NCI-H526 (cell line): ENCODE data around the gene TP53RK.
"Not testable (repeated sequence)": the region's sequence is repeated elsewhere in the genome, so short reads cannot be mapped to it uniquely, and the experiment has no call there.

Source experiments
- DNase-seq, 2 experiments: peaks; one replicate each; lab custom pipeline; 2025; lab: John Stamatoyannopoulos, UW

Gene TP53RK

DNA sequence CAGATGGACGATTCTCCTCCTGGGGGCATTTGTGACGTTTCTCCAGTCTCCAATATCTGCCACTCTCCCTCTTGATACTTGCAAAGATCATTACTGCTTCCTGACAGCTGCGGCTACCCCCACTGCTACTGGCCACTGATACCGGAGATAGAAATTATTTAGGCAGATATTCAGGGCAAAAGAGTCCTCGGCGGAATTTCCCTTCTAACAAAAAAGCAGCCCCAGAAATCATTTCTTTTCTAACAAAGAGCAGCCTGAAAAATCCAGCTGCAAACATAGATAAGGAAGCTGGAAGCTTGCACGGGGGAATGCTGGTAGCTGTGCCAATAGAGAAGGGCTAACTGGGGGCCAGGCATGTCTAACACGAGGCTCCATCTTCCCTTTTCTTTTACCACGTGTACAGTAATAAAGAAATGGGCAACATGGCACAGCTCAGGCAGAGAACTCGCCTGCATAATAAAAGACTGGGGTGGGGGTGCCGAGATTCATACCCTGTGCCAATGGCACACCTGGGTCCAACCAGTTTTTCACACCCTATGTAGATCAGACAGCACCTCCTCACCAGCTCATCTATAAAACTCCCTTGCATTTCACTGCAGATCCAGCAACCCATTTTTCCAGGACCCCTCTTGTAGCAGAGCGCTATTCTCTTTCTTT lies 6.1 kb downstream of the TP53RK start:
- no peak for DNase-seq

DNA sequence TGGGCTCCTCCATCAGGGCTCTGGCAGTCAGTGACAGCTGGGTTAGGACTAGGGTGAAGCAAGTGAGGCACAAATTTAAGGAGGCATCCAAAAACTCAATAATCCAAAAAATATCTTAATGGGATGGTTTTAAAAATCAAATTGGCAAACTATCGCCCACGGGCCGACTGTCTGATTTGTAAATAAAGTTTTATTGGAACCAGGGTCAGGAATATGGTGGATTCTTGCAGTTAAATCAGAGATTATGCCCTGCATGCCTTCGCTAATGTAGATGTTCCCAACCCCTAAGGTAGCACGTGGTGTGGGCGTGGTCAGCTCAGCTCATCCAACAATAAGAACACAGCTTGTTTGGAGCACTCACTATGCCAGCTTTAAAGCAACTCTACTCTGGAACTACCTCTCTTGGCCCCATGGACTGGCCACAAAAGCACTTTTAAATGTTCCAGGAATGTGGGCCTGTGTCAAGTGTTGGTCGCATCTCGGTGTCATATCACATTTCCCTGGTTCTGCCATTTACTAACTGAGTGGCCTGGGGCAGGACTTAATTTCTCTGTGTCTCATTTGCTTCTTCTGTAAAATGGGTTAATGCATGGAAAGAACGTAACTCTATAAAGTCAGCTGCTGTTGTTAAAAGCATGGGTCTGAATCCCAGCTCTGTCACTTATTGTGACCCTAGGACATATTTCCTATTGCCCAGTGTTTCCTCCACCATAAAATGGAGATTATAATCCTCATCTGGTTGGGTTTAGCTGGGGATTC lies 7.0 kb downstream of the TP53RK start:
- peak in 1 of 2 experiments; percentile 45 for DNase-seq

DNA sequence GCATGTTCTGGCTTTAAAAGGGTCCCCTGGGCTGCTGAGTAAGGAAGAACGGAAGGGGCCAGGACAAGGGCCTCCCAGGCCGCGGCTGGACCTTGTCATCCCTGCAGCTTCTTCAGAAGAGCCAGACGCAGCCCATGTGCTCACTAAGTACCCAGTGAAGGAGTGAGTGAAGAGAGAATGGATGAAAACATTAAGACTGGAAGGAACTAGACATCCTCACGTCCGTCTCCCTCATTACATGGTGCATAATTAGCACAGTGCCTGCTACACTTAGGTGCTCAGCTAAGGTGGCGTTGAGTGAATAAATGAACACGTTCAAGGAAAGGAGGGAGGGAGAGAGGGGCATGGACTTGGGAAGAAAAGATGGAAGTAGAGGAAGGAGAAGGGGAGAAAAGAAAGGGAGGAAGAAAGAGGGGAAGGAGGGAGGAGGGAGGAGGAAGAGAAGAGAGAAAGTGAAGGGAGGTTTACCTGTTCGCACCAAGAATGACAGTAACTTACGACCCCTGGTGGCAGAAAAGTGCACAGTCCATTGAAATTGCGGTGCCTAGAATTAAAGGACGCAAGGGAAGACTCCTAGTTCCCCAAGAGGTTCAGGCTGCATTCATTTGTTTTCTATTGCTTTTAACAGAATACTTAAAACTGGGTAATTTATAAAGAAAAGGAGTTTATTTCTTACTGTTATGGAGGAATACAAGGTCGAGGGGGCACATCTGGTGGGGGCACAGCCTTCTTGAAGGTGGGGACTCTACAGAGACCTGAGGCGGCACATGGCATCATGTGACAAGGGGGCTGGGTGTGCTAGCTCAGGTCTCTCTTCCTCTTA lies 8.0 kb downstream of the TP53RK start:
- DNase-seq: peak; percentile 51 to 89

DNA sequence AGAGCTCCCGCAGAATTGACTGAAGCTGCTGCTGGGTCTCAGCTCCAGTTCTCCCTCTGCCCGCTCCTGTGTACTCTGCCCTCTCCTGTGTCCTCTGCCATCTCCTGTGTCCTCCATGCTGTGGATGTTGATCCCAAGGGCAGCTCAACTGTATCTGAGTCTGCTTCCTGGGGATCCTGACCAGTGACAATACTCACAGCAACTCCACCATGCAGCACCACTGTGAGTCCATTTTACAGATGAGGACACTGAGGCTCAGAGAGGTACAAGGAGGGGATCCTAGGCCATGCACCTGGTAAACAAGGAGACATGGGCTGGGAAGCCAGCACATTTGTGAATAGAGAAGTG lies 8.6 kb downstream of the TP53RK start:
- DNase-seq: no peak

DNA sequence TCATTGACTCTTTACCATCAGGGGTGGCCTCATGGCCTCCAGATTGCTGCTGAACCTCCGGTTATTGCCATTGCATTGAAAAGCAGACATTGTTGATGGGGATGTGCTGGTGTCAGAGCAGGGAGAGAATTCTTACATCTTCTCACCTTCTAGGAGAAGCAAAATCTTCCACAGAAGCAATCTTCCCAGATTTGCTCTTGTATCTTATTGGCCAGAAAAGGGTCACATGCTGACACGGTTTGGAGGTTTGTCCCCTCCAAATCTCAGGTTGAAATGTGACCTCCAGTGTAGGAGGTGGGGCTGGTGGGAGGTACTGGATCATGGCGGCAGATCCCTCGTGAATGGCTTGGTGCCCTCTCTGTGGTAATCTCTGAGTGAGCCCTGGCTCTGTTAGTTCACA lies 10.7 kb downstream of the TP53RK start:
- DNase-seq: no peak

DNA sequence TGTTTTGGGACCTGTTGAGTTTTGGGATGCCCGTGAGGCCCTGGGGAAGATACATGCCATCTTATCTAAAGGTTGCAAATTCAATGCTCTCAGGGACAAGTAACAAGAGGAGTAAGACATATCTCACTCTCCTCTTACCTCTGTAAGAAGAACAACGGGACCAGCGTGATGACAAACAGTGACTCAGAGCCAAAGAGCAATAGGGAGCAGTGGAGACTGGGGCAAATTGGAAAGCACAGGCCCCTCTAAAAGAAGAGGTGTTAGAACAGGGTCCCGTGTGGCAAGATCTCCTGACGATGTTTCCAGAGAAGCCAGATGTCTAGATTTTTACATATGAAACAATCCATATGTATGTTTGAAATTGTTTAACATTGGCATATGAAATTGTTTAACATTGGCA lies 11.6 kb downstream of the TP53RK start:
- no peak for DNase-seq

DNA sequence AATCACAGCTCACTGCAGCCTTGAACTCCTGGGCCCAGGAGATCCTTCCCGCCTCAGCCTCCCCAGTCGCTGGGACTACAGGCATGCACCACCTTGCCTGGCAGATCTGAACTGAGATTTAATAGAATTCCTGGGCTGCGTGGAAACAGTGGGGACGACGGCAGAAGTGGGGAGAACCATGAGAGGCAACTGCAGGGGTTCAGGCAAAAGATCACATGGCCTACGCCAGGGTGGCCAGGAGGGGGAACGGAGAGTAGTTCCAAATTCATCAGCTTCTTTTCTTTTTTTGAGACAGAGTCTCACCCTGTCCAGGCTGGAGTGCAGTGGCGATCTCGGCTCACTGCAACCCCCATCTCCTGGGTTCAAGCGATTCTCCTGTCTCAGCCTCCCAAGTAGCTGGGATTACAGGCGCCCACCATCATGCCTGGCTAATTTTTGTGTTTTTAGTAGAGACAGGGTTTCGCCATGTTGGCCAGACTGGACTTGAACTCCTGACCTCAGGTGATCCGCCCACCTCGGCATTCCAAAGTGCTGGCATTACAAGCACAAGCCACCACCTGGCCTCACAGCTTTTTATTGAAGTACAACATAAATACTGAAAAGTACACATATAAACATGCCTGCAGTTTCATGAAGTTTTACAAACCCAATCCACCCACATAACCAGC lies 12.5 kb downstream of the TP53RK start:
- not testable (repeated sequence) for DNase-seq

DNA sequence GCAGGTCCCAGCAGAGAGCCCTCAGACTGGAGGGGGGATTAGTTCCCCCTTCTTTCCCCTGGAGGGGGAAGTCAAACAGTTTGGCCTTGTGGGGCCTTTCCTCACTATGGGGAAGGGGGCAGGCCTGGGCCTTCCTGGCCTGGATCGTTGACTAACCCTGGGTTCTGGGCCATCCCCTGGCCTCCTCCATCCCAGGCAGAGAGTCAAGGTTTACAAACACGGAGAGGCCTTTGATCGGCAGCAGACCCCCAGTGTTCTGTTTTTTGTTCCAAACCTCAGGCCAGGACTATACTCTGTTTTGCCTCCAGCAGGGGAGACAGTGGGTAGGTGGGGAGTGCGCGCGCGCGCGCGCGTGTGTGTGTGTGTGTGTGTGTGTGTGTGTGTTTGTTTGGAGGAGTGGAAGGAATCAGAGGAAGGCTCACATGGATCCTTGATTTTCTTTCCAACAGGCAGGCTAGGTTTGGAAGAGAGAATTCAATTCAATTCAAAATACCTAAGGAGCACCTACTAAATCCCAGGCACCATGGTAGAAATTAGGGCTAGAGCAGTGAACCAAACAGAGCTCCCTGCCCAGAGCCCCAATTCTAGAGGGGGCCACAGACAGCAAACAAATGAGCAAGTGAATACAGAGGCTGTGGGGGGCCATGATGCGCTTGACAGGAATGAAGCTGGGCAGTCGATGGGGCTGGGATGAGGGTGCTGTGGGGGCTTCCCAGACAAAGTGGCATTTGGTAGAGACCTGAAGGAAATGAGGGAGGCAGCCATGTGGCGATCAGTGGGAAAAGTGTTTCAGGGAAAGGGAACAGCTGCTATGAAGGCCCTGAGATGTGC lies 14.8 kb downstream of the TP53RK start:
- DNase-seq: no peak

DNA sequence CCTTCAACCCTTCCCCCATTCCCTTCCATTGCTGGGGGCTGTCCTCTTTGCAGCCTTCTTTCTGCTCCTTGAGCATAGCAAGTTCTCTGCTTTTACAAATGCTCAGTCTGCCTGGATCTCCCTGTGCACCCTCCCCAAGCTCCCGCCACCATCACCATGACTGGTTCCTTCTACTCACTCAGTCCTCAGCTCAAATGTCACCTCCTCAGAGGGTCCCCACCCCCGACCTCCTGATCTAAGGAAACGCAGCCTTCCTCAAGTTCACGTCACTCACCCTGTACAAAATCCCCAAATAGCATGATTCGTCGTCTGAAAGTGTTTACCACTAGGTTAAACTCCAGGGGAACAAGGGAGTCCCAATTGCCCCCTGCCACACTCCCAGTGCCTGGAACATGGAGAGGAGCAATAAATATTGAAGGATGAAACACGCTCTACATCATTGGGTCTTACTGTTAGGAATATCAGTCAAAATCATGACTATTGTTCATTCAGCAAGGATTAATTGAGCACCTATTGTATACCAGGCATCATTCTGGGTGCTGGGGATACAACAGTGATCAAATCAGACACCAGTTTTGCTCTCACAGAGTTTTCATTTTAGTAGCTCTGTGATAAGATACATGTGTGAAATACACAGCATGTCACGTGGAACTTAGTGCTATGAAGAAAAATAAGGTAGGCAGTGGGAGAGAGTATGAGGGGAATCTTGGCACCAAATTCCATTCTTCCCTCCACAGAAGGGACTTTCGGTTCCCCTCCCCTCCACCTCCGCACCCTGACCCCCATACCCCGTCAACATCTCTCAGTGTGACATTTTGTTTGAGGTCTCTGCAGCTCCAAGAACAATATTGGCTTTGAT lies 15.6 kb downstream of the TP53RK start:
- DNase-seq: no peak

DNA sequence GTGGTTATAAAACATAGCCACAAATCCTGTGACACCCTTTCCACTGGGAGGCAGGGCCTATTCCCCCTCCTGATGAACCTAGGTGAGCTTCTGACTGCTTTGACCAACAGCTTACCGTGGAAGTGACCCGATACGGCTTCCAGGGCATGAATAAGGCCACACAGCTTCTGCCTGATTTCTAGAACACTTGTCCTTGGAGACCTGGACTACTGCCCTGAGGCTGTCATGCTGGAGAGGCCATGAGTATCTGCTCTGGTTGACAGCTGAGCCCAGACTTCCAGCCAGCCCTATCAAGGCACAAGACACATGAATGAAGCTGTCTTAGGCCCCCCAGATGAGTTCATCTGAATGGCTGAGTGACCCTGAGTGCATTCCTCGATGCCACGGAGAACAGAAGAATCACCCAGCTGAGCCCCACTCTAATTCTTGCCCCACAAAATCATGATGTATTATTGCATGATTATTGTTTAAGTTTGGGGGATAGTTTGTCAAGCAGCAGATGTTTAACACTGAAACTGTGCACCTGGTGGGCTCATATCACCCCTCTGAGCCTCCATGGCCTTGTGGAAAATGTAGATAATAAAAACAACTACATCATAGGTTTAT lies 16.6 kb downstream of the TP53RK start:
- no peak for DNase-seq

DNA sequence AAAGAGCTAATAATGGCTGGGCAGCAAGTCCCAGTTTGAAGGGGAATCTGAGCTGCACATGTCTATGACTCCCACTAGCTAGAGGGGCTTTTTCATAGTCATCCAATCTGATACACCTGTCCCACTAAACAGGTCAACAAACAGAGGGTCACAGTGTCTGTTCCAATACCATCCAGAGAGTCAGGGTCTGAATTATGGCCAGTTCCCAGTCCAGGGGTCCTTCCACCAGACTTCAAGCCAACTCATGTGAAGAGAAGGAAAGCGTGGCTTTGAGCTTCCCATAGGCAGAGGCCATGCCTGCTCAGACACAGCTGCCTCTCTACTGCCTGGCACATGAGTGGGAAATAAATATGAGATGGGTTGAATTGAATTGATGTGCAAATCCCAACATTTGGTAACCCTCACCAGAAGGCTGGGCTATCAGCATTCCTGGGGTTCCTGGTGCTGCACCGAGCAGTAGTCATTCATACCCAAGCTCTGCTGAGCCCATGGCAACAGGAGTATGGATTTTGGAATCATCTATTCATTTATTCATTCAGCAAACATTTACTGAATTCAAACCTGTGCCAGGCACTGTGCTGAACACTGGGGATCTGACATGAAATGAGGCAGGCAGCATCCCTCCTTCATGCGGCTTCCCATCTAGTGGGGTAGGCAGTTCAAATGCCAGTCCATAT lies 17.2 kb downstream of the TP53RK start:
- no peak for DNase-seq

DNA sequence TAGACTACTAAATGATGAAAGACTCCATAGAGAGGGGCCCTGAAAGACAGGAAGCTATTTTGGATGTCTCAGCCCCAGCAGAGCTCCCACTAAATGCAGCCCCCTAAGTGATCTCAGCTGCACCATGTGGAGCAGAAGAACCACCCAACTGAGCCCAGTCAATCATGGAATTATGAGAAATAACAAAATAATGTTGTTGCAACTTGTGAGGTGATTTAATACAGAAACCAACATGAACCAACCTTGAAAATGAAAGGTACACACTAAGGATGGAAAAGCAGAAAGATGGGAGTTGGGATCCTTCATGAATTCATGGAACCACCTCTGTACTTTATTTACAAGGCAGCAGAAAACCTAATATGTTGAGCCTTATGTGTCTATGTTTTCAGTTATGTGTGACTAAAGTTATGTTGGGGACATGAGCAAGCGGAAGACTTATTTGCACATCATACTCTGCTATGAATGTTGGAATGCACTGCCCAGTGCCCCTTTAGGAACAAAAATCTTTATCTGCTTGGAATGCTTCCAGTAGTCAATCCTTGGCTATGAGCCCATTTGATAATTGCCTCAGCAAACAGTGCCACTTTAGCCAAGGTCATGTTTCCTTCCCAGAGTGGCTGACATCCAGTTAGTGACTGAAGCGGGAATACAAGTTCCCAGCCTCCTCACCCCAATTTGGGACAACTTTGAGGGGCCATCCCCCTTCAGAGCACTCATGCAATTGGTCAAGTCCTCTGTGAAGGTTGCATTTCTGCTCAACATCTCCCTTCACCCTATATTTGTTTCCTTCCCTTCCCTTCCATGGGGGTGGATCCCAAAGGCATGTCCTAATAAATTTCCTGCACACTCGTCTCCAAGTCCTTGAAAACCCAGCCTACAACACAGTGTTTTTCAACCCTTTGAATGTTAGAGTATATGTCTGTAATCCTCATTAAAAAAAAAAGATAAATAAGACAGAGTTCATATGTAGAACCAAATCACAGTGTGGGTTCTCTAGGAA lies 18.4 kb downstream of the TP53RK start:
- DNase-seq: no peak

DNA sequence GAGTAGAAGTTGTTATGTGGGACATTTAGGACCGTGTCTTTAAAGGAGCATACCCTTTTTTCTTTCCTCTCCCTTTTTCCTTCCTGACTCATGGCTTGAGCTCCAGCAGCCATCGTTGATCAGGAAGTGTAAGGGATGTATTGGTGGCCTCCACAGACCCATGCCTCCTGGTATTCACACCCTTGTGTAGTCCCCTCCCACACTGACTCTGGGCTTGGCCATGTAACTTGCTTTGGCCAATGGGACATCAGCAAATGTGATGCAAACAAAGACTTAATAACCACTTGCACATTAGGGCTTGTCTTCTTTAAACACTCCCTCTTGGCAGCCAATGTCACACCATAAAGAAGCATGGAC lies 19.0 kb downstream of the TP53RK start:
- no peak for DNase-seq

DNA sequence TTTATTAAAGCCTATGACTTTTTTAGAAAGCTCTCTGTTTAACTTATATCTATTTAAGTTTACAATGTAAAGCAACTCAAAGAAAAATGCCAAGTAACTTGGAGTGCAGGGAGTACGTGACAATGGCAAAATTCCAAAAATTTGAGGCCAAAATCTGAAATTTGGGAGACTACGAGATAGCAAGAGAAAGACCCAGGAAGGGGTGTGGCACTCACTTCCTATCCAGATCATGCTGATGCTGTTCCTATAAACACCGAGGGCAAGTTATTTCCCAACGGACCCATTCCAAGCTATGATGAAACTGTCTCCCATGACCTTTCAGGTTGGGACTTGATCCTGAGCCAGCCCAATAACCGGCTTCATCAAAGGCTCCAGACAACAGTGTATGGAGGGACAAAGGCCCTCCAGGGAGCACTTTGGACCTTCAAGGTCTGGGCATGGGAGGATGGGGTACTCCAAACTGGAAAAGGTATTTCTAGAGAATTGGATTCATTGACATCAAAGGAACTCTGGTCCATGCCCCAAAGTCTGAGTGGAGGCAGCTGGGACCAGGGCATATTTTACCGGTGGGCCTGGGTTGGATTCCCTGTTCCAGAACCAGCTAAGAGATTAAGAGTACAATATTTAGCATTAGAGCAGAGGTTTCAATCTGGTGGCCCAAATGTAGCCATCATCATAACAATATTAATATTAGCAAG lies 22.3 kb downstream of the TP53RK start:
- DNase-seq: no peak

DNA sequence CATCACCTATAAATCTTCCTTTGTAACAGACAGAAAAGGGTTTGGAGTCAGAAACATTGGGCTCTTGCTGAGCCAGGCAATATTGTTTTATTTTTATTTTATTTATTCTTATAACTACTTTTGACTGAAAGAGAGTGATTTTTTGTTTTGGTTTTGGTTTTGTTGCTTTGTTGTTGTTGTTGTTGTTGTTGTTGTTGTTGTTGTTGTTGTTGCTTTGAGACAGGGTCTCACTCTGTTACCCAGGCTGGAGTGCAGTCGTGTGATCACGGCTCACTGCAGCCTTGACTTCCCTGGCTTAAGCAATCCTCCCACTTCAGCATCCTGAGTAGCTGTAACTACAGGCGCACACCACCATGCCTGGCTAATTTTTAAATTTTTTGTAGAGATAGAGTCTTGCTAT lies 22.9 kb downstream of the TP53RK start:
- DNase-seq: no peak

DNA sequence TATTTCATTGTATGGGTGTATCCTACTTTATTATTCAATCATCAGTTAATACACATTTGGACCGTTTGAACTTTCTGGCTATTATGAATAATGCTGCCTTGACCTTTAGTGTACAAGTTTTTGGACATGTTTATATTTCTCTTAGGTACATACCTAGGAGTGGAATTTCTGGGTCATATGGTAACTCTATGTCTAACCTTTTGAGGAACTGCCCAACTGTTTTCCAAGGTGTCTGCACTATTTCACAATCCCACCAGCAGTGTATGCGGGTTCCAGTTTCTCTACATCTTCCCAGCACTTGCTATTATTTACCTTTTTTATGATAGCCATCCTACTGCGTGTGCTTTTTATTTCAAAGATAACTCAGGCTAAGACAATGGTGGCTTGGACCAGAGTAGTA lies 23.6 kb downstream of the TP53RK start:
- DNase-seq: no peak

DNA sequence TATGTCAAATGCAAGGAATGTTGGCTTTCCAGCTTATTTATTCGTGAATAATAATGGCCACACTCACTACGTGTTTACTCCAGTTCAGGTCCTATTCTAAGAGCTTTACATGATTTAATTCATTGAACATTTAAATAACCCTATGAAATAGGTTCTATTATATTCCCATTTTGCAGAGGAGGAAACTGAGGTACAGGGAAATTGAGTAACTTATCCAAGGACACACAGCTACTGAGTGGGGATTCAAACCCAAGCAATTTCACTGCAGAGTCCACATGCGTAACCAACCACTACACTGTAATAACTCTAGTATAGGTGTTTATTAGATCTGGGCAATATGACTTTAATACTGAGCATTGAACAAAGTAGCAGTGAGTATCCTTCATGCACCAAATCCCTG lies 25.7 kb downstream of the TP53RK start:
- DNase-seq: no peak

DNA sequence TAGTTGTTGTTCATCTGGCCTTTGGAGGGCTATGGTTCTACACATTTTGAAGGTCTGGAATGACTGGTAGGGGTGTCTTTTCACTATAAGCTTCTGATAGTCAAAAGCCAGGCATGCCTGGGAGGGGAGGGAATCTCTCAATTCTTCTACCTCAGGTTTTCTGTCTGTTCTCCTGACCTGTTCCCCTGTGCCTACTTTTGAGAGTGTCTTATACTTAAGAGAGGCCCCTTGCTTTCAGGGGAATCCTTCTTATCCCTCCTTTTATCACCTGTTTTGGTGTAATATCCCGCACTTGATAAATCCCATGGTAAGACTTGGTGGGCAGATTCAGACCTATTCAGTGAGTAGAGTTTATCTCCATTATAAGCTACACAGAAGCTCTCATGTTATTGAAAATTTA lies 27.6 kb downstream of the TP53RK start:
- DNase-seq: no peak
